SU-DHL-6 (cell line): ENCODE data around the gene TAS2R16.

Source experiments
- EZH2phosphoT487 ChIP-seq: fragments of 200-600 bp; sonication (generic), shearing (Covaris generic); conservative IDR thresholded peaks from 2 replicates; pipeline ENCODE4 v1.6.1; 2018; ENCODE audit warnings: mild to moderate bottlenecking, antibody characterized with exemption, low read length, moderate library complexity, mixed read lengths
- TF ChIP-seq, protein P1 (sequence below): fragments of 200-600 bp; sonication (generic); IDR thresholded peaks from one replicate; pipeline ENCODE4 v1.5.1; 2017; ENCODE audit warnings: antibody characterized with exemption, mild to moderate bottlenecking, low read length, moderate library complexity; ENCODE audit not compliant: insufficient read depth, poor library complexity, severe bottlenecking

DNA sequence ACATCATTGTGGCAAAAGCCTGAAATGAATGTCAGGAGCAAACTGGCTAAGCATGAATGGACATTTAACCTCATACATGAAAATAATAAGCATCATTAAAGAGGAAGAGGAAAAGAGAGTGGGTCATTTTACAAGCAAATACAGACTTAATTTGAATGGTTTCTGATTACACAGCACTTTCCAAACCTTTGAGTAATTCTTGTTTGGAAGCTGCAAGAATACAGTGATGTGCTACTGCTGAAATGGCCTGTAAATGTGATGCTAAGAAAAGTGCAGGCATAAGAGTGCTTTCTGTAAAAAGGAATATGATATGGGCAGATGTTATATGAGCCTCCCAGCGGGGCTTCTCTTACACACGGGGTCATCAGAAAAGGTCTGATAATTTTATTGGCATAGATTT is 30.2 kb downstream of the TAS2R16 start:
- TF ChIP-seq, protein P1, sequence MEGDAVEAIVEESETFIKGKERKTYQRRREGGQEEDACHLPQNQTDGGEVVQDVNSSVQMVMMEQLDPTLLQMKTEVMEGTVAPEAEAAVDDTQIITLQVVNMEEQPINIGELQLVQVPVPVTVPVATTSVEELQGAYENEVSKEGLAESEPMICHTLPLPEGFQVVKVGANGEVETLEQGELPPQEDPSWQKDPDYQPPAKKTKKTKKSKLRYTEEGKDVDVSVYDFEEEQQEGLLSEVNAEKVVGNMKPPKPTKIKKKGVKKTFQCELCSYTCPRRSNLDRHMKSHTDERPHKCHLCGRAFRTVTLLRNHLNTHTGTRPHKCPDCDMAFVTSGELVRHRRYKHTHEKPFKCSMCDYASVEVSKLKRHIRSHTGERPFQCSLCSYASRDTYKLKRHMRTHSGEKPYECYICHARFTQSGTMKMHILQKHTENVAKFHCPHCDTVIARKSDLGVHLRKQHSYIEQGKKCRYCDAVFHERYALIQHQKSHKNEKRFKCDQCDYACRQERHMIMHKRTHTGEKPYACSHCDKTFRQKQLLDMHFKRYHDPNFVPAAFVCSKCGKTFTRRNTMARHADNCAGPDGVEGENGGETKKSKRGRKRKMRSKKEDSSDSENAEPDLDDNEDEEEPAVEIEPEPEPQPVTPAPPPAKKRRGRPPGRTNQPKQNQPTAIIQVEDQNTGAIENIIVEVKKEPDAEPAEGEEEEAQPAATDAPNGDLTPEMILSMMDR: no peak
- TF ChIP-seq EZH2phosphoT487: no peak
